HG02763 (cell line): Measurements from ENCODE around the gene NCOR1.
"Not testable (repeated sequence)": the region's sequence is repeated elsewhere in the genome, so short reads cannot be mapped to it uniquely, and the experiment has no call there.

Experiments
- ATAC-seq: cut with Tn5 transposase; IDR thresholded peaks from one replicate; pipeline ENCODE4 v1.9.1; 2021; ENCODE audit warnings: mild to moderate bottlenecking, moderate library complexity; ENCODE audit not compliant: unreplicated experiment

Gene NCOR1

GRCh38 chr17:16215273-16215964 lies at the start of gene NCOR1:
Gene NCOR1, minus strand, starts transcription at chr17:16215534. Its CDS starts 20,965 bp downstream, at chr17:16194569.
- ATAC-seq, result peak; percentile 87

- no peak for ATAC-seq
Measured at GRCh38 chr17:16262201-16262600, 46.9 kb upstream of the NCOR1 start.

- no peak for ATAC-seq
Measured at GRCh38 chr17:16261049-16261448, 45.7 kb upstream of the NCOR1 start.

GRCh38 chr17:16259926-16260325 lies 44.6 kb upstream of the NCOR1 start:
- ATAC-seq, result no peak

GRCh38 chr17:16258901-16259300 lies 43.6 kb upstream of the NCOR1 start:
- no peak for ATAC-seq

GRCh38 chr17:16255481-16255921 lies 40.2 kb upstream of the NCOR1 start:
- no peak for ATAC-seq

- ATAC-seq, result no peak
Measured at GRCh38 chr17:16254773-16255400, 39.6 kb upstream of the NCOR1 start.

GRCh38 chr17:16251556-16251955 lies 36.2 kb upstream of the NCOR1 start:
- no peak for ATAC-seq

- ATAC-seq, result no peak
Measured at GRCh38 chr17:16251043-16251442, 35.7 kb upstream of the NCOR1 start.

GRCh38 chr17:16250635-16251034 lies 35.3 kb upstream of the NCOR1 start:
- ATAC-seq, result no peak

GRCh38 chr17:16247586-16247984 lies 32.3 kb upstream of the NCOR1 start:
- ATAC-seq, result no peak

GRCh38 chr17:16243801-16244567 lies 28.6 kb upstream of the NCOR1 start:
- ATAC-seq, result no peak

GRCh38 chr17:16243385-16243784 lies 28.1 kb upstream of the NCOR1 start:
- no peak for ATAC-seq

GRCh38 chr17:16241906-16242399 lies 26.6 kb upstream of the NCOR1 start:
- no peak for ATAC-seq

- ATAC-seq, result no peak
Measured at GRCh38 chr17:16239931-16240330, 24.6 kb upstream of the NCOR1 start.

GRCh38 chr17:16232391-16232790 lies 17.1 kb upstream of the NCOR1 start:
- ATAC-seq, result no peak

GRCh38 chr17:16229912-16230561 lies 14.7 kb upstream of the NCOR1 start:
- ATAC-seq, result not testable (repeated sequence)

- ATAC-seq, result no peak
Measured at GRCh38 chr17:16222406-16222805, 7.1 kb upstream of the NCOR1 start.

GRCh38 chr17:16217002-16217635 lies 1.8 kb upstream of the NCOR1 start, which contains the start of gene PIGL:
Gene PIGL, plus strand, starts transcription at chr17:16217210. Its CDS starts 17 bp downstream, at chr17:16217227.
- no peak for ATAC-seq

GRCh38 chr17:16216341-16217001 lies 1.1 kb upstream of the NCOR1 start:
- not testable (repeated sequence) for ATAC-seq
